Liver (tissue), 9 donors: ENCODE results near the gene ZNF697. TPM values are rescaled to one million over a fixed set of nuclear protein-coding genes. Genes with fewer than 3 reads are reported as not detected.

Experiments used
- DNase-seq: peaks from one replicate; pipeline ENCODE4 v3.0.0-alpha.2; 2017; ENCODE audit warnings: low spot score
- H3K27ac ChIP-seq, 2 donors: one replicate each; pipeline ENCODE4 v1.7.0; 2013; ENCODE audit warnings: inconsistent platforms in 2 of 2, low read length in 2 of 2, control low read depth in 1 of 2, low read depth in 1 of 2, mild to moderate bottlenecking in 1 of 2
- H3K27me3 ChIP-seq, 4 donors: one replicate each; pipeline versions ENCODE4 v1.6.1 to v1.7.0; 2013; ENCODE audit warnings: low read length in 3 of 4, inconsistent platforms in 1 of 4, mild to moderate bottlenecking in 1 of 4, moderate library complexity in 1 of 4; ENCODE audit not compliant: control insufficient read depth in 4 of 4, insufficient read depth in 4 of 4
- H3K36me3 ChIP-seq, 4 donors: one replicate each; pipeline versions ENCODE4 v1.6.1 to v1.7.0; 2013; ENCODE audit warnings: low read length in 3 of 4, mild to moderate bottlenecking in 3 of 4, low read depth in 1 of 4, moderate library complexity in 1 of 4; ENCODE audit not compliant: control insufficient read depth in 4 of 4, insufficient read depth in 3 of 4
- H3K4me1 ChIP-seq, 4 donors: one replicate each; pipeline versions ENCODE4 v1.6.1 to v1.7.0; 2013; ENCODE audit warnings: low read length in 3 of 4, mild to moderate bottlenecking in 3 of 4, moderate library complexity in 1 of 4; ENCODE audit not compliant: control insufficient read depth in 4 of 4, insufficient read depth in 4 of 4
- H3K4me3 ChIP-seq, 3 donors: one replicate each; pipeline versions ENCODE4 v1.6.1 to v1.7.0; 2013; ENCODE audit warnings: low read length in 3 of 3, control low read depth in 1 of 3, low read depth in 1 of 3, mild to moderate bottlenecking in 1 of 3
- H3K9ac ChIP-seq, 2 donors: one replicate each; pipeline ENCODE4 v1.7.0; 2013; ENCODE audit warnings: low read length in 2 of 2, mild to moderate bottlenecking in 2 of 2, moderate library complexity in 2 of 2, control low read depth in 1 of 2, low read depth in 1 of 2
- H3K9me3 ChIP-seq, 4 donors: one replicate each; pipeline versions ENCODE4 v1.6.1 to v1.7.0; 2013; ENCODE audit warnings: low read length in 3 of 4; ENCODE audit not compliant: control insufficient read depth in 4 of 4
- ATF3 ChIP-seq: IDR thresholded peaks from 2 replicates; pipeline ENCODE4 v1.6.1; 2016; ENCODE audit warnings: antibody characterized with exemption
- EGR1 ChIP-seq, 2 donors: IDR thresholded peaks; 2 replicates each; pipeline ENCODE4 v1.6.1; 2016 to 2018; ENCODE audit warnings: antibody characterized with exemption in 2 of 2, low read depth in 2 of 2
- FOXA2 ChIP-seq: IDR thresholded peaks from 2 replicates; pipeline ENCODE4 v1.6.1; 2016; ENCODE audit warnings: antibody characterized with exemption
- GABPA ChIP-seq, 2 donors: IDR thresholded peaks in 1 of 2; conservative IDR thresholded peaks in 1 of 2; 2 replicates each; pipeline ENCODE4 v1.6.1; 2016; ENCODE audit warnings: antibody characterized with exemption in 2 of 2, mild to moderate bottlenecking in 1 of 2, moderate library complexity in 1 of 2
- HNF4G ChIP-seq: IDR thresholded peaks from 2 replicates; pipeline ENCODE4 v1.6.1; 2016; ENCODE audit warnings: antibody characterized with exemption
- RAD21 ChIP-seq, 2 donors: IDR thresholded peaks; 2 replicates each; pipeline ENCODE4 v1.6.1; 2016; ENCODE audit warnings: antibody characterized with exemption in 2 of 2, mild to moderate bottlenecking in 2 of 2
- RXRA ChIP-seq, 2 donors: IDR thresholded peaks; 2 replicates each; pipeline ENCODE4 v1.6.1; 2017 to 2018; ENCODE audit warnings: antibody characterized with exemption in 2 of 2, mild to moderate bottlenecking in 1 of 2
- SP1 ChIP-seq: IDR thresholded peaks from 2 replicates; pipeline ENCODE4 v1.6.1; 2018; ENCODE audit warnings: antibody characterized with exemption, mild to moderate bottlenecking
- TAF1 ChIP-seq: conservative IDR thresholded peaks from 2 replicates; pipeline ENCODE4 v1.6.1; 2016; ENCODE audit warnings: antibody characterized with exemption, mild to moderate bottlenecking
- YY1 ChIP-seq: IDR thresholded peaks from 2 replicates; pipeline ENCODE4 v1.6.1; 2016; ENCODE audit warnings: antibody characterized with exemption, mild to moderate bottlenecking
- WGBS: extraction: QIAGEN DNeasy Blood & Tissue Kit; methylation state at CpG from one replicate; pipeline ENCODE4 v1.1.7; 2013; 5-methylcytosine and 5-hydroxymethylcytosine counted together
- polyA plus RNA-seq, 2 donors: library from polyadenylated mRNA; stranded (reverse) in 1 of 2; unstranded in 1 of 2; fragments of 200-250 nt in 1 of 2; fragments of >200 nt in 1 of 2; fragmentation: Nextera tagmentation in 1 of 2; extraction: Ambion mirVana in 1 of 2; gene quantifications; one replicate each; pipeline versions ENCODE4 v1.2.1 to v1.2.3, GENCODE V29; 2013 to 2015
- total RNA-seq, 2 donors: library from RNA; depleted of rRNA; stranded (reverse); fragments of >200 nt; gene quantifications; one replicate each; pipeline ENCODE4 v1.2.3, GENCODE V29; 2014
- TF ChIP-seq, protein P1 (sequence below): IDR thresholded peaks from 2 replicates; pipeline ENCODE4 v1.6.1; 2016; ENCODE audit warnings: antibody characterized with exemption
- TF ChIP-seq, protein P2 (sequence below): IDR thresholded peaks from 2 replicates; pipeline ENCODE4 v1.6.1; 2016; ENCODE audit warnings: antibody characterized with exemption, mild to moderate bottlenecking
- donor health status: healthy.
- donor health status: healthy.
- donor health status: healthy.
- donor health status: healthy.
- donor health status: healthy.

Gene ZNF697
- total and polyA plus RNA-seq, 4 donors = 0.89 to 4.5 (median 3.2) TPM

GRCh38 chr1:119631433-119632102 lies 16.5 kb downstream of the ZNF697 start (continued):
- peak; percentile 43 to 45 for TF ChIP-seq RXRA (IDR thresholded peaks at IDR 0.05)

DNA sequence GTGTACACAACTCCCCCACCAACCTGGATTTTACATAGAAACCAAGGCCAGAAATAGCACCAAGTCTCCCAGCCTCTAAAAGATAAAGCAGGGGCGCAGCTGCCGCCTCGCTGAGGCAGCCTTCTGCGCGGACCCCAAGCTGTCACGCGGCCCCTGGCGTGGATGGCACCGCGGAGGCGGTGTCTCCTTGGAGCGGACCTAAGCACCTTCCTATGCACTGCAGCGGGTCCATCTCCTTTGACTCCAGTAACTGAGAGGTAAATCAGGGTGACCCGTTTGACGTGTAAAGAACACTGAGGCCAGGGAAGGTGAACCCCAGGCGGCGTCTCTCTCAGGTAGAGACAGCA lies 17.0 kb downstream of the ZNF697 start:
- peak overlapping the region; percentile 8 to 55 (median 21) for H3K4me3 ChIP-seq
- TF ChIP-seq RXRA (IDR thresholded peaks at IDR 0.05) (no peak), TAF1 (no peak), HNF4G (no peak), ATF3 (no peak)
- H3K4me1 ChIP-seq = peaks cover 20 to 35% (median 27%) of the 10 kb centered on the region in 4 donors
- H3K9ac ChIP-seq = peak overlapping the region in 1 of 2 donors; percentile 77
- no peak for DNase-seq
- H3K36me3 ChIP-seq = peaks cover 0 to 1% (median under 1%) of the 10 kb centered on the region in 4 donors
- peak overlapping the region; percentile 85 to 88 for H3K27ac ChIP-seq
- WGBS = 43% methylated on average over 17 of the region's 17 CpGs
- no peaks in the 10 kb centered on the region for H3K27me3 ChIP-seq
- no peaks in the 10 kb centered on the region for H3K9me3 ChIP-seq

DNA sequence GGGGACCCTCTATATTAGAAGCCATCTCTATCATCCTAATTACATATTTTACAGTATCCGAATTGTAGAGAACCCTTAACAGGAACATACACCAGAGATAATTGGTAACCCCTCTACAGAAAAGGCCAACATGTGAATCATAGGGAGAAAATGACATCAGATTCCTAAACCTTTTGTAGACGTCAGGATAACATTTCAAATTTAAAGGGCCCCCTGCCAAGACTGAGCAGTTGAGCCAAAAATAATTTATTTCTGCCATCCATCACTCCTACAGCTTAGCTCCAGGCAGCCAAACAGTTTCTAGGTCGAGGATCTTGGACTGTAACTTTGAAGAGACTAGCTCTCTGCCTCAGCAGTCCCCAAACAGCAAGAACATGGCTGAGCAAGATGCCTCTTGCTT lies 21.2 kb downstream of the ZNF697 start:
- no peak overlapping the region for H3K4me3 ChIP-seq
- H3K4me1 ChIP-seq = peaks cover 11 to 25% (median 20%) of the 10 kb centered on the region in 4 donors
- TF ChIP-seq RAD21 (IDR thresholded peaks at IDR 0.05) = no peak
- TF ChIP-seq TAF1 = no peak
- TF ChIP-seq, protein P1, sequence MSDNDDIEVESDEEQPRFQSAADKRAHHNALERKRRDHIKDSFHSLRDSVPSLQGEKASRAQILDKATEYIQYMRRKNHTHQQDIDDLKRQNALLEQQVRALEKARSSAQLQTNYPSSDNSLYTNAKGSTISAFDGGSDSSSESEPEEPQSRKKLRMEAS = no peak
- no peak for TF ChIP-seq EGR1 (IDR thresholded peaks at IDR 0.05; ENCODE audit: low read depth in 2 of 2)
- no peak for TF ChIP-seq FOXA2
- TF ChIP-seq, protein P2, sequence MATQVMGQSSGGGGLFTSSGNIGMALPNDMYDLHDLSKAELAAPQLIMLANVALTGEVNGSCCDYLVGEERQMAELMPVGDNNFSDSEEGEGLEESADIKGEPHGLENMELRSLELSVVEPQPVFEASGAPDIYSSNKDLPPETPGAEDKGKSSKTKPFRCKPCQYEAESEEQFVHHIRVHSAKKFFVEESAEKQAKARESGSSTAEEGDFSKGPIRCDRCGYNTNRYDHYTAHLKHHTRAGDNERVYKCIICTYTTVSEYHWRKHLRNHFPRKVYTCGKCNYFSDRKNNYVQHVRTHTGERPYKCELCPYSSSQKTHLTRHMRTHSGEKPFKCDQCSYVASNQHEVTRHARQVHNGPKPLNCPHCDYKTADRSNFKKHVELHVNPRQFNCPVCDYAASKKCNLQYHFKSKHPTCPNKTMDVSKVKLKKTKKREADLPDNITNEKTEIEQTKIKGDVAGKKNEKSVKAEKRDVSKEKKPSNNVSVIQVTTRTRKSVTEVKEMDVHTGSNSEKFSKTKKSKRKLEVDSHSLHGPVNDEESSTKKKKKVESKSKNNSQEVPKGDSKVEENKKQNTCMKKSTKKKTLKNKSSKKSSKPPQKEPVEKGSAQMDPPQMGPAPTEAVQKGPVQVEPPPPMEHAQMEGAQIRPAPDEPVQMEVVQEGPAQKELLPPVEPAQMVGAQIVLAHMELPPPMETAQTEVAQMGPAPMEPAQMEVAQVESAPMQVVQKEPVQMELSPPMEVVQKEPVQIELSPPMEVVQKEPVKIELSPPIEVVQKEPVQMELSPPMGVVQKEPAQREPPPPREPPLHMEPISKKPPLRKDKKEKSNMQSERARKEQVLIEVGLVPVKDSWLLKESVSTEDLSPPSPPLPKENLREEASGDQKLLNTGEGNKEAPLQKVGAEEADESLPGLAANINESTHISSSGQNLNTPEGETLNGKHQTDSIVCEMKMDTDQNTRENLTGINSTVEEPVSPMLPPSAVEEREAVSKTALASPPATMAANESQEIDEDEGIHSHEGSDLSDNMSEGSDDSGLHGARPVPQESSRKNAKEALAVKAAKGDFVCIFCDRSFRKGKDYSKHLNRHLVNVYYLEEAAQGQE = no peak
- TF ChIP-seq SP1 = no peak
- TF ChIP-seq YY1 = no peak
- no peak for TF ChIP-seq GABPA (IDR thresholded peaks at IDR 0.05 in 1 of 2, conservative IDR thresholded peaks at IDR 0.05 in 1 of 2)
- 78% methylated on average over 3 of the region's 3 CpGs for WGBS
- H3K27me3 ChIP-seq = no peaks in the 10 kb centered on the region
- H3K27ac ChIP-seq = no peak overlapping the region
- peaks cover 9 to 15% (median 10%) of the 10 kb centered on the region in 4 donors for H3K36me3 ChIP-seq
- DNase-seq = no peak
- no peaks in the 10 kb centered on the region for H3K9me3 ChIP-seq
- H3K9ac ChIP-seq = no peak overlapping the region
